ENCODE data around the gene PDE4D.

DNA sequence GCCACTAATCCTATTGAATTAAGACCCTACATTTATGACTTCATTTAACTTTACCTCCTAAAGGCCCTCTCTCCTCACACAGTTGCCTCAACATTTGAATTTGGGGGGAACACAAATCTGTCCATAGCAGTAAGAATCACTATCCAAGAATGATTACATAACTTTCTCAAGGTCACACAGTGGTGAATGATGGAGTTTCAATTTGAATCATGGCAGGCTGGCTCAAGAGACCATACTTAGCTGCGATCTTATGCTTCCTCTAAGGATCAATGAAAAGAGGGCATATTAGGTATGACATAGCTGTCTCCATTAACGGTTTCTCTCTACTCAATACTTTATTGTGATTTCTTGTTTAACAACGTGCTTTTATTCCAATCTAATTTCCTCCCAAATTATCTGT, 44.1 kb upstream of the PDE4D start:
- TF ChIP-seq, protein P1, sequence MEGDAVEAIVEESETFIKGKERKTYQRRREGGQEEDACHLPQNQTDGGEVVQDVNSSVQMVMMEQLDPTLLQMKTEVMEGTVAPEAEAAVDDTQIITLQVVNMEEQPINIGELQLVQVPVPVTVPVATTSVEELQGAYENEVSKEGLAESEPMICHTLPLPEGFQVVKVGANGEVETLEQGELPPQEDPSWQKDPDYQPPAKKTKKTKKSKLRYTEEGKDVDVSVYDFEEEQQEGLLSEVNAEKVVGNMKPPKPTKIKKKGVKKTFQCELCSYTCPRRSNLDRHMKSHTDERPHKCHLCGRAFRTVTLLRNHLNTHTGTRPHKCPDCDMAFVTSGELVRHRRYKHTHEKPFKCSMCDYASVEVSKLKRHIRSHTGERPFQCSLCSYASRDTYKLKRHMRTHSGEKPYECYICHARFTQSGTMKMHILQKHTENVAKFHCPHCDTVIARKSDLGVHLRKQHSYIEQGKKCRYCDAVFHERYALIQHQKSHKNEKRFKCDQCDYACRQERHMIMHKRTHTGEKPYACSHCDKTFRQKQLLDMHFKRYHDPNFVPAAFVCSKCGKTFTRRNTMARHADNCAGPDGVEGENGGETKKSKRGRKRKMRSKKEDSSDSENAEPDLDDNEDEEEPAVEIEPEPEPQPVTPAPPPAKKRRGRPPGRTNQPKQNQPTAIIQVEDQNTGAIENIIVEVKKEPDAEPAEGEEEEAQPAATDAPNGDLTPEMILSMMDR (IDR thresholded peaks at IDR 0.05; ENCODE audit: extremely low read depth in 1 of 2, insufficient read depth in 1 of 2, low read depth in 1 of 2, low read length in 2 of 2): no peak
- TF ChIP-seq POLR2A (IDR thresholded peaks at IDR 0.05; ENCODE audit: low read depth, low read length) (no peak), POLR2AphosphoS5 (IDR thresholded peaks at IDR 0.05; ENCODE audit: insufficient read depth, low read depth, low read length) (no peak)
- TF ChIP-seq, protein P2, sequence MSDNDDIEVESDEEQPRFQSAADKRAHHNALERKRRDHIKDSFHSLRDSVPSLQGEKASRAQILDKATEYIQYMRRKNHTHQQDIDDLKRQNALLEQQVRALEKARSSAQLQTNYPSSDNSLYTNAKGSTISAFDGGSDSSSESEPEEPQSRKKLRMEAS (IDR thresholded peaks at IDR 0.05; ENCODE audit: insufficient read depth, insufficient read length): no peak

All from endothelial cell of umbilical vein (primary cell).